Lung (tissue), 12 donors: ENCODE data around the gene DENND2A. TPM values are rescaled to one million over a fixed set of nuclear protein-coding genes. Genes with fewer than 3 reads are reported as not detected.

ENCODE experiments used
- ATAC-seq: fragments of 200-7000 bp; cut with Tn5 transposase; one replicate; pipeline ENCODE4 v1.9.1; 2020; ENCODE audit warnings: moderate number of reproducible peaks; ENCODE audit not compliant: insufficient read depth, low FRiP score
- DNase-seq, 3 donors: peaks; one replicate each; pipeline ENCODE4 v3.0.0-alpha.2; 2013 to 2017
- H3K27ac ChIP-seq, 2 donors: one replicate each; pipeline ENCODE4 v1.5.1; 2013; ENCODE audit warnings: mild to moderate bottlenecking in 2 of 2, moderate library complexity in 2 of 2, control low read depth in 1 of 2, inconsistent platforms in 1 of 2, low read depth in 1 of 2, low read length in 1 of 2
- H3K27me3 ChIP-seq, 3 donors: one replicate each; pipeline ENCODE4 v1.5.1; 2013; ENCODE audit warnings: low read length in 2 of 3; ENCODE audit not compliant: control insufficient read depth in 3 of 3, insufficient read depth in 3 of 3
- H3K36me3 ChIP-seq, 4 donors: one replicate each; pipeline ENCODE4 v1.5.1; 2013; ENCODE audit warnings: low read length in 4 of 4, mild to moderate bottlenecking in 1 of 4, moderate library complexity in 1 of 4; ENCODE audit not compliant: control insufficient read depth in 4 of 4, insufficient read depth in 4 of 4
- H3K4me1 ChIP-seq, 5 donors: one replicate each; pipeline ENCODE4 v1.5.1; 2013; ENCODE audit warnings: low read length in 5 of 5, mild to moderate bottlenecking in 2 of 5, moderate library complexity in 1 of 5; ENCODE audit not compliant: control insufficient read depth in 5 of 5, insufficient read depth in 5 of 5
- H3K4me3 ChIP-seq: one replicate; pipeline ENCODE4 v1.5.1; 2013; ENCODE audit warnings: mild to moderate bottlenecking, control low read depth, moderate library complexity
- H3K9ac ChIP-seq, 2 donors: one replicate each; pipeline ENCODE4 v1.5.1; 2013; ENCODE audit warnings: low read length in 2 of 2, control low read depth in 1 of 2; ENCODE audit not compliant: insufficient read depth in 1 of 2
- H3K9me3 ChIP-seq, 4 donors: one replicate each; pipeline ENCODE4 v1.5.1; 2013; ENCODE audit warnings: low read length in 3 of 4, mild to moderate bottlenecking in 1 of 4, moderate library complexity in 1 of 4; ENCODE audit not compliant: control insufficient read depth in 4 of 4, insufficient read depth in 3 of 4
- WGBS, 2 donors: extraction: QIAGEN DNeasy Blood & Tissue Kit; methylation state at CpG; one replicate each; pipeline ENCODE4 v1.1.7; 2013; 5-methylcytosine and 5-hydroxymethylcytosine counted together
- polyA plus RNA-seq, 2 donors: library from polyadenylated mRNA; stranded (reverse); fragments of 200-250 nt; gene quantifications; one replicate each; pipeline ENCODE4 v1.2.1, GENCODE V29; 2013
- total RNA-seq, 2 donors: library from RNA; depleted of rRNA in 1 of 2; stranded (reverse); fragments of >200 nt in 1 of 2; gene quantifications; one replicate each; pipeline ENCODE4 v1.2.1, GENCODE V29; 2014 to 2021
- TF ChIP-seq, protein P1 (sequence below): IDR thresholded peaks from 2 replicates; pipeline ENCODE4 v1.5.1; 2012; ENCODE audit warnings: mild to moderate bottlenecking; ENCODE audit errors: control extremely low read depth, extremely low read depth
- donor health status: control.
- donor health status: control.
- donor health status: Bipolar disorder and iron deficiency.
- donor health status: healthy.
- donor health status: DM: yes; HTN: yes; CAD: no.

DENND2A gene
- total and polyA plus RNA-seq, 4 donors, result 4.1 to 32.4 (median 9.7) TPM

DNA sequence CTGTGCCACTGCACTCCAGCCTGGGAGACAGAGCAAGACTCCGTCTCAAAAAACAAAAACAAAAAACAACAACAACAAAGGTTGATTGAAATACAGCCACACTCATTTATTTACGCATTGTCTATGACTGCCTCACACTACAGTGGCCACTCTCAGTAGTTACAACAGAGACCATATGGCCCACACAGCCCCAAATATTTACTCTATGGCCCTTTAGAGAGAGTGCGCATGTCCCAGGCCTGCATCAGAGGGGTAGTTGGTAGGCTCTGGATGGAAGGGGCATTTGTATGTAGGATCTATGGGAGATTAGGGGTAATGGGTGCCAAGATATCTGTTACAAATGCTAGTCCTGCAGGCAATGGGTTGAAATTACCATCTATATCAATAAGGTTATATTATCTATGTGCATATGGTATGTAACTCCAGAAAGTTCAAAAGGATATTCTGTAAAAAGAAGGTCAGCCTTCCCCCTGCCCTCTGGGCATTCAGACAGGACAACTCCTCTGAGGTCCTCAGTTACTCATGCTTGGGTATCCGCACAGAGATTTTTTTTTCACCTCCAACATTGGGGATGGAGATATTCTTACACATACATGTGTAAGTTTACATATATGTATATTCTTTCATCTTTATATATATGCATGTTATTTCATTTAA is 56.3 kb downstream of the DENND2A start:
- no peaks in the 10 kb centered on the region for H3K27me3 ChIP-seq
- no peaks in the 10 kb centered on the region for H3K9me3 ChIP-seq
- H3K9ac ChIP-seq, result no peak overlapping the region
- peaks cover 0 to 25% (median 8%) of the 10 kb centered on the region in 4 donors for H3K36me3 ChIP-seq
- 96 to 98% methylated on average over 4 of the region's 4 CpGs for WGBS, 2 donors
- H3K4me3 ChIP-seq, result no peak overlapping the region
- H3K4me1 ChIP-seq, result no peaks in the 10 kb centered on the region
- TF ChIP-seq, protein P1, sequence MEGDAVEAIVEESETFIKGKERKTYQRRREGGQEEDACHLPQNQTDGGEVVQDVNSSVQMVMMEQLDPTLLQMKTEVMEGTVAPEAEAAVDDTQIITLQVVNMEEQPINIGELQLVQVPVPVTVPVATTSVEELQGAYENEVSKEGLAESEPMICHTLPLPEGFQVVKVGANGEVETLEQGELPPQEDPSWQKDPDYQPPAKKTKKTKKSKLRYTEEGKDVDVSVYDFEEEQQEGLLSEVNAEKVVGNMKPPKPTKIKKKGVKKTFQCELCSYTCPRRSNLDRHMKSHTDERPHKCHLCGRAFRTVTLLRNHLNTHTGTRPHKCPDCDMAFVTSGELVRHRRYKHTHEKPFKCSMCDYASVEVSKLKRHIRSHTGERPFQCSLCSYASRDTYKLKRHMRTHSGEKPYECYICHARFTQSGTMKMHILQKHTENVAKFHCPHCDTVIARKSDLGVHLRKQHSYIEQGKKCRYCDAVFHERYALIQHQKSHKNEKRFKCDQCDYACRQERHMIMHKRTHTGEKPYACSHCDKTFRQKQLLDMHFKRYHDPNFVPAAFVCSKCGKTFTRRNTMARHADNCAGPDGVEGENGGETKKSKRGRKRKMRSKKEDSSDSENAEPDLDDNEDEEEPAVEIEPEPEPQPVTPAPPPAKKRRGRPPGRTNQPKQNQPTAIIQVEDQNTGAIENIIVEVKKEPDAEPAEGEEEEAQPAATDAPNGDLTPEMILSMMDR, result no peak
- DNase-seq (no peak), ATAC-seq (no peak)
- H3K27ac ChIP-seq, result no peak overlapping the region

DNA sequence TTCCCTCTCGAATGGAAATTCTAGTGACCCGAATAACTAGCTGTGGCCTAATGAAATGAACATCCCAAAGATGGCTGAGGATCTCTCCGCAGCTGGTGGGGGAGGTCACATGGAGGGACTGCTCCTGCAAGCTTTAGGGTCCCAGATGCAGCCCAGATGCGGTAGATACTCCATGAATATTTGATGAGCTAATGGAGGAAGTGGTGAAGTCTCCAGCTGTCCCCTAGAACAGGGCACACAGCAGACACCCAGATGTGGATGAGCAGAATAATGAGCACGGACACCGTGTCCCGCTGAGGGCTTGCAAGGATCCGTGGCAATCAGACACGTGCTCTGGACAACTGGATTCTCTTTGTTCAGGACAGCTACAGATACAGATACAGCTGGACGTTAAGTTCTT is 59.2 kb downstream of the DENND2A start:
- ATAC-seq (no peak), DNase-seq (no peak)
- H3K4me1 ChIP-seq, result no peaks in the 10 kb centered on the region
- no peak overlapping the region for H3K27ac ChIP-seq
- no peak overlapping the region for H3K4me3 ChIP-seq
- no peaks in the 10 kb centered on the region for H3K27me3 ChIP-seq
- peaks cover 0 to 24% (median 8%) of the 10 kb centered on the region in 4 donors for H3K36me3 ChIP-seq
- 88 to 91% methylated on average over 10 of the region's 10 CpGs for WGBS, 2 donors
- TF ChIP-seq, protein P1, result no peak
- no peak overlapping the region for H3K9ac ChIP-seq
- H3K9me3 ChIP-seq, result no peaks in the 10 kb centered on the region

DNA sequence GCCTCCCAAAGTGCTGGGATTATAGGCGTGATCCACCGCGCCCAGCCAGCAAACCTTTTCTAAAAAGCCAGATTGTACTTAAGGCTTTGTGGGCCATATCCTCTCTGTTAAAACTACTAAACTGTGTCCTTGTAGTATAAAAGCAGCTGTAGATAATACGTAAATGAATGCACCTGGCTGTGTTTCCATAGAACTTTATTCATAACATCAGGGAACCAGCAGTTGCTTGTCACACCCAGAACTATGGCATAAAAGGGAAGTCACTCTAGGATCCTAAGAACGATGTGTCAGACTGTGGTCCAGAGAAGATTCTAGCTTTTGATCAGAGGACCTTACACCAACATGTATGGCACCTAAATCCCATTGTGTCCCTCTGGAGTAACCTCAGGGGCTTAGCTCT is 63.0 kb downstream of the DENND2A start:
- Histone ChIP-seq H3K36me3 (peaks cover 0 to 24% (median 10%) of the 10 kb centered on the region in 4 donors), H3K4me3 (no peak overlapping the region), H3K9ac (no peak overlapping the region), H3K27ac (no peak overlapping the region), H3K27me3 (no peaks in the 10 kb centered on the region), H3K4me1 (no peaks in the 10 kb centered on the region), H3K9me3 (no peaks in the 10 kb centered on the region)
- ATAC-seq (no peak), DNase-seq (no peak)
- 82 to 92% methylated on average over 5 of the region's 5 CpGs for WGBS, 2 donors
- TF ChIP-seq, protein P1, result no peak

DNA sequence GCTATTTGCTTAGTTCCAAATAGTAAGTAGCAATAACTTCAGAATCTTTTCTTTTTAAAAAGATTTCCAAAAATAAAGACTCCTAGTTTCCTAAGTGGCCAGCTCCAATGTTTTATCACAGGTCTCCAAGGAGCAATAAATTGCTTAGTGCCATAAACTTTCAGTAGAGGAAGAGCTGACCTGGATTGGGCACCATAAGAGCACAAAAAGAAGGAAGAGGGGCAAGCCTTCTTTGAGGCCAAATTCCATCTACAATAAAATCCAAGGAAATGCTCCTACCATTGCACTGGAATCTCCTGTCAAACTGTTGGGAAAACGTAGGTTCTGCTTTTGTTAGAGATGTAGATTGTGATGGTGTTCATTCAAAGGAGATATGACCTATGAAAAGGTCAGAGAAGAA is 64.0 kb downstream of the DENND2A start:
- Histone ChIP-seq H3K9ac (no peak overlapping the region), H3K27ac (no peak overlapping the region), H3K9me3 (no peaks in the 10 kb centered on the region), H3K36me3 (peaks cover 0 to 32% (median 9%) of the 10 kb centered on the region in 4 donors), H3K27me3 (no peaks in the 10 kb centered on the region), H3K4me3 (no peak overlapping the region), H3K4me1 (no peaks in the 10 kb centered on the region)
- DNase-seq (no peak), ATAC-seq (no peak)
- WGBS, 2 donors, result 70 to 80% methylated on average over 1 of the region's 1 CpG
- TF ChIP-seq, protein P1, result no peak
